Panc1 (cell line): ENCODE data around the gene CDKN2AIP. TPM values are rescaled to one million over a fixed set of nuclear protein-coding genes. Genes with fewer than 3 reads are reported as not detected.

ENCODE experiments used
- ATAC-seq: fragments of 200-7000 bp; cut with Tn5 transposase; 2 replicates; pipeline ENCODE4 v1.9.1; 2020; ENCODE audit warnings: mild to moderate bottlenecking, moderate library complexity
- BruUV-seq: library from RNA; stranded (reverse); fragments of 400-500 nt; replicated peaks from 2 replicates; lab custom pipeline; 2021; lab: Mats Ljungman, UMichigan
- CTCF ChIA-PET: fragments of 300-600 bp; sonication (Branson Sonifier 250); formaldehyde crosslinking; loops from one replicate; lab custom pipeline; 2022; ENCODE audit warnings: antibody characterized with exemption; lab: Charles Lee
- POLR2A ChIA-PET: fragments of 300-600 bp; sonication (Branson Sonifier 250); formaldehyde crosslinking; loops from one replicate; lab custom pipeline; 2022; ENCODE audit warnings: antibody characterized with exemption; lab: Charles Lee
- DNase-seq: peaks from one replicate; pipeline ENCODE4 v3.0.0-alpha.2; 2010; ENCODE audit warnings: low read depth, low spot score
- H3K27ac ChIP-seq: 2 replicates; pipeline ENCODE4 v1.5.1; 2011; ENCODE audit warnings: mild to moderate bottlenecking, low read length, inconsistent platforms
- H3K27me3 ChIP-seq: fragments of 200-500 bp; sonication (Bioruptor generic); 2 replicates; pipeline ENCODE4 v1.6.0; 2014; ENCODE audit warnings: low read length, inconsistent platforms; ENCODE audit not compliant: control insufficient read depth, insufficient read depth
- H3K36me3 ChIP-seq: fragments of 200-500 bp; sonication (Bioruptor generic); 2 replicates; pipeline ENCODE4 v1.5.1; 2014; ENCODE audit warnings: inconsistent platforms, mild to moderate bottlenecking, low read length, moderate library complexity; ENCODE audit not compliant: control insufficient read depth, insufficient read depth
- H3K4me1 ChIP-seq: 2 replicates; pipeline ENCODE4 v1.5.1; 2011; ENCODE audit warnings: inconsistent platforms, mild to moderate bottlenecking, low read length, moderate library complexity; ENCODE audit not compliant: control insufficient read depth, insufficient read depth
- H3K4me3 ChIP-seq, 2 experiments: 2 replicates each; pipeline ENCODE4 v1.5.1; 2011 to 2012; ENCODE audit warnings: low read depth in 2 of 2, low read length in 2 of 2, mild to moderate bottlenecking in 2 of 2, inconsistent platforms in 1 of 2, moderate library complexity in 1 of 2
- H3K9me3 ChIP-seq: fragments of 200-500 bp; sonication (Bioruptor generic); 2 replicates; pipeline ENCODE4 v1.5.1; 2014; ENCODE audit warnings: low read depth, mild to moderate bottlenecking, inconsistent platforms, low read length, moderate library complexity; ENCODE audit not compliant: control insufficient read depth, insufficient read depth
- POLR2AphosphoS5 ChIP-seq: IDR thresholded peaks from 2 replicates; pipeline ENCODE4 v1.6.1; 2012; ENCODE audit warnings: mild to moderate bottlenecking, low read depth, low read length, moderate library complexity
- SIN3A ChIP-seq: IDR thresholded peaks from 2 replicates; pipeline ENCODE4 v1.6.1; 2012; ENCODE audit warnings: low read depth, mild to moderate bottlenecking, low read length, moderate library complexity, borderline replicate concordance; ENCODE audit not compliant: insufficient read depth
- TCF7L2 ChIP-seq: IDR thresholded peaks from 2 replicates; pipeline ENCODE4 v1.6.1; 2011; ENCODE audit warnings: mild to moderate bottlenecking, low read depth, low read length, inconsistent platforms
- in situ Hi-C: cut with HindIII; loops from 2 replicates; pipeline ENCODE4 v1.10.0; 2016; ENCODE audit warnings: low sequenced_read_pairs, low pct_unique_long_range_greater_than_20kb
- intact Hi-C: fragments of 100-400 bp; cut with micrococcal nuclease; formaldehyde crosslinking; loops from one replicate; pipeline ENCODE4 v1.10.0; 2022; ENCODE audit not compliant: unreplicated experiment
- total RNA-seq: library from RNA; stranded (reverse); gene quantifications from one replicate; pipeline ENCODE4 v1.2.1, GENCODE V29; 2021; ENCODE audit not compliant: unreplicated experiment
- TF ChIP-seq, protein P1 (sequence below): fragments of 450-650 bp; IDR thresholded peaks from 2 replicates; pipeline ENCODE4 v1.5.1; 2017; ENCODE audit warnings: mild to moderate bottlenecking
- TF ChIP-seq, protein P2 (sequence below), 2 experiments: IDR thresholded peaks; 2 replicates each; pipeline ENCODE4 v1.6.1; 2011 to 2012; ENCODE audit warnings: low read depth in 2 of 2, control low read depth in 1 of 2, low read length in 1 of 2, mild to moderate bottlenecking in 1 of 2, moderate library complexity in 1 of 2; ENCODE audit not compliant: insufficient read depth in 1 of 2

The CDKN2AIP gene
- total RNA-seq, 1 experiment from 2014 or later: 21.1 TPM

DNA sequence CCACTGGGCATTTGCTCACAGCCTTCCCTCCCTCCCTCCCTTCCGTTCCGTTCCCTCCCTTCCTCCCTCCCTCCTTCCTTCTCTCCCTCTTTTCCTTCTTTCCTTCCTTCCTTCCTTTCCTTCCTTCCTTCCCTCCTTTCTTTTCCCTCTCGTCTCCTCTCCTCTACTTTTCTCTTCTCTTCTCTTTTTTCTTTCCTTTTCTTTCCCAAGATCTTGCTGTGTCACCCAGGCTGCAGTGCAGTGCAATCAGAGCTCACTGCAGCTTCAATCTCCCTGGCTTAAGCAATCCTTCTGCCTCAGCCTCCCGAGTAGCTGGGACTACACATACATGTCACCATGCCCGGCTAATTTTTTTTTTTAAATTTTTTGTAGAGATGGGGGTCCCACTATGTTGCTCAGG is 33.7 kb downstream of the CDKN2AIP start:
- POLR2A ChIA-PET: no interaction called here
- no TSS peak for BruUV-seq
- intact Hi-C loops: loop anchor here (10.0 kb wide), 1 partner anchor 327 kb away; no protein-coding TSS in a partner anchor
- H3K27ac ChIP-seq: no peak overlapping the region
- H3K36me3 ChIP-seq: no peaks in the 10 kb centered on the region
- no peaks in the 10 kb centered on the region; the same call in 1 of the 2 replicates for H3K4me1 ChIP-seq
- ATAC-seq: peak; percentile 62; the same call in 1 of the 2 replicates
- peak overlapping the region in 1 of 2 experiments; percentile 34; a peak in 3 of 4 replicates for H3K4me3 ChIP-seq
- no peaks in the 10 kb centered on the region for H3K9me3 ChIP-seq
- H3K27me3 ChIP-seq: no peaks in the 10 kb centered on the region
- in situ Hi-C loops: no loop called here
- DNase-seq: no peak
- CTCF ChIA-PET: interaction anchor here (0.6 kb wide), 1 partner anchor 63 kb away, joined by 3 read pairs; no protein-coding TSS in a partner anchor
- TF ChIP-seq SIN3A (no peak), TCF7L2 (no peak), POLR2AphosphoS5 (no peak)
- TF ChIP-seq, protein P1, sequence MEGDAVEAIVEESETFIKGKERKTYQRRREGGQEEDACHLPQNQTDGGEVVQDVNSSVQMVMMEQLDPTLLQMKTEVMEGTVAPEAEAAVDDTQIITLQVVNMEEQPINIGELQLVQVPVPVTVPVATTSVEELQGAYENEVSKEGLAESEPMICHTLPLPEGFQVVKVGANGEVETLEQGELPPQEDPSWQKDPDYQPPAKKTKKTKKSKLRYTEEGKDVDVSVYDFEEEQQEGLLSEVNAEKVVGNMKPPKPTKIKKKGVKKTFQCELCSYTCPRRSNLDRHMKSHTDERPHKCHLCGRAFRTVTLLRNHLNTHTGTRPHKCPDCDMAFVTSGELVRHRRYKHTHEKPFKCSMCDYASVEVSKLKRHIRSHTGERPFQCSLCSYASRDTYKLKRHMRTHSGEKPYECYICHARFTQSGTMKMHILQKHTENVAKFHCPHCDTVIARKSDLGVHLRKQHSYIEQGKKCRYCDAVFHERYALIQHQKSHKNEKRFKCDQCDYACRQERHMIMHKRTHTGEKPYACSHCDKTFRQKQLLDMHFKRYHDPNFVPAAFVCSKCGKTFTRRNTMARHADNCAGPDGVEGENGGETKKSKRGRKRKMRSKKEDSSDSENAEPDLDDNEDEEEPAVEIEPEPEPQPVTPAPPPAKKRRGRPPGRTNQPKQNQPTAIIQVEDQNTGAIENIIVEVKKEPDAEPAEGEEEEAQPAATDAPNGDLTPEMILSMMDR: no peak
- TF ChIP-seq, protein P2, sequence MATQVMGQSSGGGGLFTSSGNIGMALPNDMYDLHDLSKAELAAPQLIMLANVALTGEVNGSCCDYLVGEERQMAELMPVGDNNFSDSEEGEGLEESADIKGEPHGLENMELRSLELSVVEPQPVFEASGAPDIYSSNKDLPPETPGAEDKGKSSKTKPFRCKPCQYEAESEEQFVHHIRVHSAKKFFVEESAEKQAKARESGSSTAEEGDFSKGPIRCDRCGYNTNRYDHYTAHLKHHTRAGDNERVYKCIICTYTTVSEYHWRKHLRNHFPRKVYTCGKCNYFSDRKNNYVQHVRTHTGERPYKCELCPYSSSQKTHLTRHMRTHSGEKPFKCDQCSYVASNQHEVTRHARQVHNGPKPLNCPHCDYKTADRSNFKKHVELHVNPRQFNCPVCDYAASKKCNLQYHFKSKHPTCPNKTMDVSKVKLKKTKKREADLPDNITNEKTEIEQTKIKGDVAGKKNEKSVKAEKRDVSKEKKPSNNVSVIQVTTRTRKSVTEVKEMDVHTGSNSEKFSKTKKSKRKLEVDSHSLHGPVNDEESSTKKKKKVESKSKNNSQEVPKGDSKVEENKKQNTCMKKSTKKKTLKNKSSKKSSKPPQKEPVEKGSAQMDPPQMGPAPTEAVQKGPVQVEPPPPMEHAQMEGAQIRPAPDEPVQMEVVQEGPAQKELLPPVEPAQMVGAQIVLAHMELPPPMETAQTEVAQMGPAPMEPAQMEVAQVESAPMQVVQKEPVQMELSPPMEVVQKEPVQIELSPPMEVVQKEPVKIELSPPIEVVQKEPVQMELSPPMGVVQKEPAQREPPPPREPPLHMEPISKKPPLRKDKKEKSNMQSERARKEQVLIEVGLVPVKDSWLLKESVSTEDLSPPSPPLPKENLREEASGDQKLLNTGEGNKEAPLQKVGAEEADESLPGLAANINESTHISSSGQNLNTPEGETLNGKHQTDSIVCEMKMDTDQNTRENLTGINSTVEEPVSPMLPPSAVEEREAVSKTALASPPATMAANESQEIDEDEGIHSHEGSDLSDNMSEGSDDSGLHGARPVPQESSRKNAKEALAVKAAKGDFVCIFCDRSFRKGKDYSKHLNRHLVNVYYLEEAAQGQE (IDR thresholded peaks at IDR 0.05; ENCODE audit: insufficient read depth in 1 of 2, low read depth in 2 of 2, low read length in 1 of 2): no peak

DNA sequence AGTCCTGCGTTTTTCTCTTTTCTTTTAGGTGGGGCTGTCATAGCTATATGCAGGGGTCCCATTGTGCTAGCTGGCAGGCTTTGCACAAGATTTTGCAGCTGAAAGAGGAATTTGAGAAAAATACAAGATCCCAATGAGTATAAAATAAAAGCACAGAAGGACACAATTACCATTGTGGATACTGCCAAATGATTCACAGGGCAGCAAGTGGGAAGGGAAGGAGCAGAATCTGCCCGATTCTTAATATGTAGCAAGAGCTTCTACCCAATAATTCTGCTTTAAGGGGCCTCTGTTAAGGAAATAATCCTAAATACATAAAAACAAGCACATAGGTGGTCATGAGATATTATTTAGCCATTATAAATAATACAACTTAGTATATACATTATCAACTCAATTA is 34.5 kb downstream of the CDKN2AIP start:
- intact Hi-C loops (loop anchor here (10.0 kb wide), 1 partner anchor 326 kb away; no protein-coding TSS in a partner anchor), in situ Hi-C loops (no loop called here)
- CTCF ChIA-PET: no interaction called here

More for the DNA sequence above, 34.5 kb downstream of the CDKN2AIP start:
- H3K4me3 ChIP-seq: no peak overlapping the region
- H3K4me1 ChIP-seq: no peaks in the 10 kb centered on the region; the same call in 1 of the 2 replicates
- TF ChIP-seq SIN3A (no peak), TCF7L2 (no peak), POLR2AphosphoS5 (no peak)
- TF ChIP-seq, protein P2 (IDR thresholded peaks at IDR 0.05; ENCODE audit: insufficient read depth in 1 of 2, low read depth in 2 of 2, low read length in 1 of 2): no peak
- TF ChIP-seq, protein P1: no peak
- no peak for DNase-seq
- no peaks in the 10 kb centered on the region for H3K36me3 ChIP-seq
- no peak overlapping the region for H3K27ac ChIP-seq
- POLR2A ChIA-PET: interaction anchor here (0.6 kb wide), 1 partner anchor 95 kb away, joined by 4 read pairs; no protein-coding TSS in a partner anchor
- no peak for ATAC-seq
- H3K27me3 ChIP-seq: no peaks in the 10 kb centered on the region
- no TSS peak for BruUV-seq
- no peaks in the 10 kb centered on the region for H3K9me3 ChIP-seq
